PC-3 (cell line): ENCODE measurements around the gene CEP290. TPM values are rescaled to one million over a fixed set of nuclear protein-coding genes. Genes with fewer than 3 reads are reported as not detected.
A peak's percentile ranks its signal among the peaks of the same experiment; 100 is the strongest.

Source experiments
- ATAC-seq: fragments of 200-7000 bp; cut with Tn5 transposase; 2 replicates; pipeline ENCODE4 v1.9.1; 2020; ENCODE audit warnings: mild to moderate bottlenecking, moderate library complexity
- BruUV-seq: library from RNA; stranded (reverse); fragments of 400-500 nt; replicated peaks from 2 replicates; lab custom pipeline; 2021; lab: Mats Ljungman, UMichigan
- CTCF ChIA-PET: fragments of 300-600 bp; sonication (Branson Sonifier 250); formaldehyde crosslinking; loops from one replicate; lab custom pipeline; 2022; ENCODE audit warnings: antibody characterized with exemption; lab: Charles Lee
- POLR2A ChIA-PET: fragments of 300-600 bp; sonication (Branson Sonifier 250); formaldehyde crosslinking; loops from one replicate; lab custom pipeline; 2022; ENCODE audit warnings: antibody characterized with exemption; ENCODE audit not compliant: unreplicated experiment; lab: Charles Lee
- DNase-seq: peaks from one replicate; pipeline ENCODE4 v3.0.0-alpha.2; 2015
- H2AFZ ChIP-seq: fragments of 300-600 bp; sonication (generic); 2 replicates; pipeline ENCODE4 v1.6.0; 2016; ENCODE audit warnings: antibody characterized with exemption, low read length
- H3F3A ChIP-seq: fragments of 300-600 bp; sonication (generic); one replicate; pipeline ENCODE4 v1.6.0; 2017; ENCODE audit warnings: antibody characterized with exemption, low read length, control low read depth, mild to moderate bottlenecking; ENCODE audit not compliant: unreplicated experiment
- H3K27ac ChIP-seq: fragments of 300-600 bp; sonication (generic); 2 replicates; pipeline ENCODE4 v1.5.1; 2016; ENCODE audit warnings: mild to moderate bottlenecking, low read length
- H3K27me3 ChIP-seq: fragments of 300-600 bp; sonication (generic); 2 replicates; pipeline ENCODE4 v1.6.1; 2016; ENCODE audit warnings: low read length, mixed read lengths
- H3K36me3 ChIP-seq: fragments of 300-600 bp; sonication (generic); 2 replicates; pipeline ENCODE4 v1.6.1; 2016; ENCODE audit warnings: low read depth, mixed run types, low read length, mixed read lengths
- H3K4me1 ChIP-seq: fragments of 300-600 bp; sonication (generic); 2 replicates; pipeline ENCODE4 v1.5.1; 2016; ENCODE audit warnings: low read length; ENCODE audit not compliant: insufficient read depth
- H3K4me2 ChIP-seq: fragments of 300-600 bp; sonication (generic); 2 replicates; pipeline ENCODE4 v1.6.0; 2016; ENCODE audit warnings: low read length
- H3K4me3 ChIP-seq: fragments of 300-600 bp; sonication (generic); 2 replicates; pipeline ENCODE4 v1.5.1; 2016; ENCODE audit warnings: mild to moderate bottlenecking, low read length, mixed read lengths
- H3K79me2 ChIP-seq: fragments of 300-600 bp; sonication (generic); 2 replicates; pipeline ENCODE4 v1.6.1; 2017; ENCODE audit warnings: low read length, mixed read lengths
- H3K9ac ChIP-seq: fragments of 300-600 bp; sonication (generic); 2 replicates; pipeline ENCODE4 v1.6.0; 2016; ENCODE audit warnings: mild to moderate bottlenecking, low read length
- H3K9me2 ChIP-seq: fragments of 300-600 bp; sonication (generic); replicated peaks from 2 replicates; pipeline ENCODE4 v1.6.1; 2016; ENCODE audit warnings: mixed run types, low read length, mixed read lengths
- H3K9me3 ChIP-seq: fragments of 300-600 bp; sonication (generic); 2 replicates; pipeline ENCODE4 v1.6.1; 2016; ENCODE audit warnings: low read length, mixed read lengths
- H4K20me1 ChIP-seq: fragments of 300-600 bp; sonication (generic); 2 replicates; pipeline ENCODE4 v1.6.1; 2016; ENCODE audit warnings: low read length, mixed read lengths
- CTCF ChIP-seq: fragments of 300-600 bp; sonication (generic); conservative IDR thresholded peaks from 2 replicates; pipeline ENCODE4 v1.5.1; 2017; ENCODE audit warnings: antibody characterized with exemption, low read depth, mild to moderate bottlenecking, low read length
- EZH2 ChIP-seq: fragments of 300-600 bp; sonication (generic); IDR thresholded peaks from one replicate; pipeline ENCODE4 v1.6.1; 2017; ENCODE audit warnings: antibody characterized with exemption, mild to moderate bottlenecking, low read length; ENCODE audit not compliant: unreplicated experiment
- EZH2phosphoT487 ChIP-seq: fragments of 300-600 bp; sonication (generic); IDR thresholded peaks from 2 replicates; pipeline ENCODE4 v1.6.1; 2018; ENCODE audit warnings: mild to moderate bottlenecking, antibody characterized with exemption, low read length, borderline replicate concordance
- intact Hi-C: fragments of 100-400 bp; cut with micrococcal nuclease; formaldehyde crosslinking; loops from 2 replicates; pipeline ENCODE4 v1.9.0; 2023
- total RNA-seq: library from RNA; depleted of rRNA; stranded (reverse); fragments of >200 nt; gene quantifications from 2 replicates; pipeline ENCODE4 v1.2.3, GENCODE V29; 2014

The CEP290 gene
- total RNA-seq, 1 experiment from 2014 or later = 9.7 TPM

- H3K9me3 ChIP-seq = no peaks in the 10 kb centered on the region
- POLR2A ChIA-PET = no interaction called here
Observed at GRCh38 chr12:88026196-88026595, 115.7 kb downstream of the CEP290 start.

GRCh38 chr12:88017964-88018363, 123.9 kb downstream of the CEP290 start:
- CTCF ChIA-PET = no interaction called here

More at GRCh38 chr12:88026196-88026595, 115.7 kb downstream of the CEP290 start:
- Histone ChIP-seq H3K36me3 (no peaks in the 10 kb centered on the region), H3K9ac (no peak overlapping the region), H3K79me2 (no peaks in the 10 kb centered on the region), H3K9me2 (no peaks in the 10 kb centered on the region), H3K4me3 (no peak overlapping the region), H3F3A (no peaks in the 10 kb centered on the region), H3K27ac (no peak overlapping the region), H3K4me1 (no peaks in the 10 kb centered on the region), H4K20me1 (no peaks in the 10 kb centered on the region), H2AFZ (no peak overlapping the region), H3K4me2 (no peak overlapping the region), H3K27me3 (no peaks in the 10 kb centered on the region)
- intact Hi-C loops = no loop called here
- CTCF ChIA-PET = no interaction called here
- ATAC-seq (no peak), DNase-seq (peak; percentile 16)
- BruUV-seq = no TSS peak
- no peak for TF ChIP-seq CTCF
- no peak for TF ChIP-seq EZH2phosphoT487
- no peak for TF ChIP-seq EZH2

More at GRCh38 chr12:88017964-88018363, 123.9 kb downstream of the CEP290 start:
- no peak overlapping the region for H3K4me2 ChIP-seq
- intact Hi-C loops = no loop called here
- no peak for ATAC-seq
- H4K20me1 ChIP-seq = no peaks in the 10 kb centered on the region
- no peak overlapping the region for H3K4me3 ChIP-seq
- no peaks in the 10 kb centered on the region for H3K27me3 ChIP-seq
- H3K9me2 ChIP-seq = no peaks in the 10 kb centered on the region
- no peaks in the 10 kb centered on the region for H3F3A ChIP-seq
- no peak overlapping the region for H3K27ac ChIP-seq
- no peaks in the 10 kb centered on the region for H3K79me2 ChIP-seq
- TF ChIP-seq EZH2 = no peak
- no peak for TF ChIP-seq CTCF
- TF ChIP-seq EZH2phosphoT487 = no peak
- no peak overlapping the region for H3K9ac ChIP-seq
- H3K9me3 ChIP-seq = peaks cover 8% of the 10 kb centered on the region; the same call in 1 of the 2 replicates
- DNase-seq = no peak
- no peaks in the 10 kb centered on the region for H3K36me3 ChIP-seq
- POLR2A ChIA-PET = no interaction called here
- H2AFZ ChIP-seq = no peak overlapping the region
- BruUV-seq = no TSS peak
- no peaks in the 10 kb centered on the region for H3K4me1 ChIP-seq
